GM18868 (cell line): ENCODE data around the gene EEFSEC.

Experiments
- ATAC-seq: cut with Tn5 transposase; IDR thresholded peaks from one replicate; pipeline ENCODE4 v1.9.1; 2021; ENCODE audit warnings: mild to moderate bottlenecking, moderate library complexity; ENCODE audit not compliant: unreplicated experiment

Gene EEFSEC

GRCh38 chr3:128343287-128344051 is 190.2 kb downstream of the EEFSEC start:
- ATAC-seq = no peak

GRCh38 chr3:128344052-128344735 is 190.9 kb downstream of the EEFSEC start:
- no peak for ATAC-seq

- ATAC-seq = no peak
Measured at GRCh38 chr3:128345196-128345595, 191.9 kb downstream of the EEFSEC start.

- ATAC-seq = no peak
Measured at GRCh38 chr3:128346562-128346961, 193.3 kb downstream of the EEFSEC start.

GRCh38 chr3:128347282-128347681 is 194.0 kb downstream of the EEFSEC start:
- ATAC-seq = no peak

GRCh38 chr3:128348075-128348474 is 194.8 kb downstream of the EEFSEC start:
- ATAC-seq = no peak

- peak; percentile 40 for ATAC-seq
Measured at GRCh38 chr3:128348805-128349531, 195.7 kb downstream of the EEFSEC start.

GRCh38 chr3:128349963-128350599 is 196.8 kb downstream of the EEFSEC start:
- ATAC-seq = no peak

- no peak for ATAC-seq
Measured at GRCh38 chr3:128351546-128351945, 198.3 kb downstream of the EEFSEC start.

GRCh38 chr3:128352326-128352725 is 199.0 kb downstream of the EEFSEC start:
- ATAC-seq = no peak

- ATAC-seq = no peak
Measured at GRCh38 chr3:128353361-128353965, 200.2 kb downstream of the EEFSEC start.

- ATAC-seq = no peak
Measured at GRCh38 chr3:128353991-128354687, 200.9 kb downstream of the EEFSEC start.

- ATAC-seq = no peak
Measured at GRCh38 chr3:128354788-128355542, 201.7 kb downstream of the EEFSEC start.

- no peak for ATAC-seq
Measured at GRCh38 chr3:128355543-128355919, 202.2 kb downstream of the EEFSEC start.

- no peak for ATAC-seq
Measured at GRCh38 chr3:128356822-128357221, 203.5 kb downstream of the EEFSEC start.

GRCh38 chr3:128357538-128357937 is 204.3 kb downstream of the EEFSEC start:
- ATAC-seq = no peak

- ATAC-seq = no peak
Measured at GRCh38 chr3:128358156-128358895, 205.0 kb downstream of the EEFSEC start.

- ATAC-seq = no peak
Measured at GRCh38 chr3:128359060-128359664, 205.9 kb downstream of the EEFSEC start.
